Nucleus accumbens (tissue), 56 donors: ENCODE results near the gene ANAPC10.
A peak's percentile ranks its signal among the peaks of the same experiment; 100 is the strongest.

Source experiments
- DNase-seq, 56 donors: peaks; one replicate each; lab custom pipeline; 2025; lab: John Stamatoyannopoulos, UW

ANAPC10 gene

GRCh38 chr4:145075742-145076468 lies 22.1 kb downstream of the ANAPC10 start:
- no peak for DNase-seq

- DNase-seq, result no peak
Measured at GRCh38 chr4:145071560-145071959, 26.4 kb downstream of the ANAPC10 start.

- DNase-seq, result no peak
Measured at GRCh38 chr4:145069361-145069760, 28.6 kb downstream of the ANAPC10 start.

GRCh38 chr4:145066063-145066501 lies 31.9 kb downstream of the ANAPC10 start:
- DNase-seq, result no peak

GRCh38 chr4:145061318-145061920 lies 36.6 kb downstream of the ANAPC10 start:
- DNase-seq, result no peak

GRCh38 chr4:145058256-145058655 lies 39.7 kb downstream of the ANAPC10 start:
- no peak for DNase-seq

- no peak for DNase-seq
Measured at GRCh38 chr4:145056325-145057130, 41.5 kb downstream of the ANAPC10 start.

- no peak for DNase-seq
Measured at GRCh38 chr4:145055533-145056257, 42.3 kb downstream of the ANAPC10 start.

GRCh38 chr4:145049241-145049640 lies 48.8 kb downstream of the ANAPC10 start:
- DNase-seq, result no peak

GRCh38 chr4:145048817-145049216 lies 49.2 kb downstream of the ANAPC10 start:
- no peak for DNase-seq

GRCh38 chr4:145047151-145047550 lies 50.8 kb downstream of the ANAPC10 start:
- DNase-seq, result no peak

- DNase-seq, result no peak
Measured at GRCh38 chr4:145045180-145045579, 52.8 kb downstream of the ANAPC10 start.

- DNase-seq, result no peak
Measured at GRCh38 chr4:145044341-145044740, 53.7 kb downstream of the ANAPC10 start.

GRCh38 chr4:145043306-145043705 lies 54.7 kb downstream of the ANAPC10 start:
- DNase-seq, result no peak

- no peak for DNase-seq
Measured at GRCh38 chr4:145042601-145043285, 55.3 kb downstream of the ANAPC10 start.

- DNase-seq, result peak in 23 of 56 donors; percentile 0 to 61 (median 5)
Measured at GRCh38 chr4:145041378-145041777, 56.6 kb downstream of the ANAPC10 start.

- no peak for DNase-seq
Measured at GRCh38 chr4:145035494-145036136, 62.4 kb downstream of the ANAPC10 start.

- no peak for DNase-seq
Measured at GRCh38 chr4:145034727-145035211, 63.2 kb downstream of the ANAPC10 start.

- DNase-seq, result no peak
Measured at GRCh38 chr4:145019346-145019745, 78.7 kb downstream of the ANAPC10 start.
